HUES6 (cell line): ENCODE results near the gene CEMIP.
A peak's percentile ranks its signal among the peaks of the same experiment; 100 is the strongest.

Source experiments
- H3K27ac ChIP-seq: 2 replicates; pipeline ENCODE4 v1.7.0; 2013; ENCODE audit warnings: low read depth, mild to moderate bottlenecking, low read length, inconsistent platforms
- H3K27me3 ChIP-seq: 2 replicates; pipeline ENCODE4 v1.6.1; 2013; ENCODE audit warnings: low read length; ENCODE audit not compliant: control insufficient read depth, insufficient read depth
- H3K36me3 ChIP-seq: 2 replicates; pipeline ENCODE4 v1.6.1; 2013; ENCODE audit warnings: low read length; ENCODE audit not compliant: control insufficient read depth, insufficient read depth
- H3K4me1 ChIP-seq: 2 replicates; pipeline ENCODE4 v1.6.1; 2013; ENCODE audit warnings: low read length; ENCODE audit not compliant: control insufficient read depth, insufficient read depth
- H3K4me3 ChIP-seq: 2 replicates; pipeline ENCODE4 v1.5.1; 2013; ENCODE audit warnings: low read depth, low read length
- H3K9ac ChIP-seq: one replicate; pipeline ENCODE4 v1.6.1; 2013; ENCODE audit warnings: mild to moderate bottlenecking, low read length
- H3K9me3 ChIP-seq: 2 replicates; pipeline ENCODE4 v1.6.1; 2013; ENCODE audit warnings: low read depth, low read length; ENCODE audit not compliant: control insufficient read depth, insufficient read depth

The CEMIP gene

GRCh38 chr15:80775338-80775737 lies 3.8 kb upstream of the CEMIP start:
- Histone ChIP-seq H3K27ac (no peak overlapping the region), H3K4me3 (no peak overlapping the region)

GRCh38 chr15:80776420-80777045 lies 2.6 kb upstream of the CEMIP start:
- Histone ChIP-seq H3K4me1 (peaks cover 10% of the 10 kb centered on the region), H3K9ac (no peak overlapping the region), H3K9me3 (no peaks in the 10 kb centered on the region), H3K27me3 (peaks cover 37% of the 10 kb centered on the region), H3K4me3 (no peak overlapping the region), H3K27ac (no peak overlapping the region), H3K36me3 (no peaks in the 10 kb centered on the region)

More at GRCh38 chr15:80775338-80775737, 3.8 kb upstream of the CEMIP start:
- no peaks in the 10 kb centered on the region for H3K9me3 ChIP-seq
- no peak overlapping the region for H3K9ac ChIP-seq
- H3K36me3 ChIP-seq = no peaks in the 10 kb centered on the region
- peaks cover 9% of the 10 kb centered on the region for H3K4me1 ChIP-seq
- peaks cover 25% of the 10 kb centered on the region for H3K27me3 ChIP-seq

DNA sequence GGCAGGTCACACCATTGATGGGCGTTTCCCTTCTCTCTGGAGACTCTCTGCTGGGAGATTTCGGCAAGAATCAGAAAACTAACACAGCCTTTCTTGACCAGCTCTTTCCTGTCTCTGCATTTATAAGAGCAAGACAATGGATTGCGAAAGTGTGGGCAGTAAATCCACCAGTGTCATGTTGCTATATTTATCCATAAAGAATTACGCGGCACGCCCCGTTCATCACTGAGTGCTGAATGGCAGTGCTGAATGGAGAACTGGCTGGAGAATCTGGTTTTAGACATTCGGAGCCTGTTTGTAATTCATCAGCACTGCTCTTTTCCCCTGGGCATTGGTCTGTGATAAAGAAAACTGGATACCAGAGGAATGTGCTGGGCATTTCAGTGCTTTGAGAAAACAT lies 2.0 kb upstream of the CEMIP start:
- no peaks in the 10 kb centered on the region for H3K36me3 ChIP-seq
- peaks cover 43% of the 10 kb centered on the region for H3K27me3 ChIP-seq
- no peak overlapping the region for H3K27ac ChIP-seq
- H3K9me3 ChIP-seq = no peaks in the 10 kb centered on the region
- no peak overlapping the region for H3K9ac ChIP-seq
- H3K4me1 ChIP-seq = peaks cover 10% of the 10 kb centered on the region
- no peak overlapping the region for H3K4me3 ChIP-seq

DNA sequence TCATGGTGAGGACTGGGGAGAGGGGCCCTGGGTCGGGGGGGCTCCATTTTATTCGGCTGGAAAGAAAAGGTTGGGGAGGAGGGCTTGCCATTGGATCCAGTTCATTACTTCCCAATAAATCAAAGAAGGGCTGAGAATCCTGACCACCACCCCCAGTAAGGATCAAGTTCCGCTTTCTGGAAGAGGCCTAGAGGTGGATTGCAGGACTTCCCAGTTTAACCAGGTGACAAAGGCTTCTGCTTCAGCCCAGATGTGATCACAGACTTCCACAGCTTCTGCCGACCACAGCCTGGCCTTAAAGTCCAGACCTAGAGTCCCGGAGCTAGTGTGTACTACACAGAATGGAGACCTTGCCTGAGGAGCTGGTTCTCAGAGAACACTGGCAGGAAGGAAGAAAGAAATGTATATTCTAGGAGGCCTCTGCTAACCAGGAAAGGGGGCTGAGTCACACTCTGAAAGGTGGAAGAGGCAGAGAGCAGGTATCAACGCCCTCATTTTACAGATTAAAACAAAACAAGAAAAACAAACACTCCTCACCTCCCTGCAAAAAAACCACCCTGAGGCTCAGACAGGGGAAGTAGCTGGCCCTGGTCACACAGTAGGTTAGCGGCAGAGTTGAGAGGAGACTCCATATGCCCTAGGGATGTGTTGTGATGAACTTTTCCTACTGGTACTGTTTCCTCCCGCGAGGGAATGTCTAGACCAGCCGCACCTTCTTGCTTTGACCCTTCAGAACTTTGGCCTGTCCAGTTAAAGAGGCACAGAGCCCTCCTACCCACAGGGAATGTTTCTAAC lies 1.1 kb upstream of the CEMIP start:
- Histone ChIP-seq H3K4me1 (peaks cover 10% of the 10 kb centered on the region), H3K9me3 (no peaks in the 10 kb centered on the region), H3K27ac (no peak overlapping the region), H3K4me3 (no peak overlapping the region), H3K27me3 (peaks cover 52% of the 10 kb centered on the region), H3K9ac (no peak overlapping the region), H3K36me3 (no peaks in the 10 kb centered on the region)

- Histone ChIP-seq H3K36me3 (no peaks in the 10 kb centered on the region), H3K4me1 (peaks cover 10% of the 10 kb centered on the region), H3K4me3 (peak overlapping the region; percentile 59), H3K9me3 (no peaks in the 10 kb centered on the region), H3K9ac (no peak overlapping the region), H3K27me3 (peaks cover 53% of the 10 kb centered on the region), H3K27ac (no peak overlapping the region)
Observed at GRCh38 chr15:80778621-80778963, 578 bp upstream of the CEMIP start.

DNA sequence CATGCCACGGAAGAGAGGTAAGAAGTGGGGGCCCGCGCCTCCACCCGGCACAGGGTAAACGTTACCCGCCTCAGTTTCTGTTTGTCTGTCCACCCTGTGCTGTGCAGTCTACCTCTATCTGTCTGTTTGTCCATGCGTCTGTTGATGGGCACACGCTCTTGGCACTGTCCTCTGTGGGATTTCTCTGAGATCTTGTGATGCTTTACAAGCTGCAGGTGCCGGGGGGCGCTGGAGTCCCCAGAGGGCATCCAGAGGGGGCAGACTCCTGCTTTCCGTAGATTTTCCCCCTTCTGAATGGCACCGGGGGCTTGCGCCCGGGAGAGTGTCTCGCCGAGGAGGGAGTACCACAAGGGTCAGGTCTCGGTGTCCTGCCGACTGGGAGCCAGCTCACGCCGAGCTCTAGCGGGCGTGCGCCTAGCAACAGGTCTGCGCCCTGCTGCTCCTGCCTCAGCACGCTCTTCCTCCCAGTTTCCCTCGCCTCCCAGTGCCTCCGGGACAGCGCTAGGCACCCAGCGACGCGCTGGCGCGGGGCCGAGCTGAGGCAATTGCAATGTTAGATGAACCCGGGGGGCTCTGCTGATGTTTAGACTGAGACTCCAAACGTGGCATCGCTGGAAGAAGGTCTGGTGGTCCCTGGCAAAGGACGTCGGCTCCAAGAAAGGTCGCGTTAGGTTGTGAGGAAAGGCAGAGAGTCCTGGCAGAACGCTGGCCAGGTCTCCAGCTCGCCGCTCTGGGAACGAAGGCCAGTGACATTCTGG lies 667 bp downstream of the CEMIP start:
- Histone ChIP-seq H3K4me3 (peak overlapping the region; percentile 59), H3K9ac (no peak overlapping the region), H3K27me3 (peaks cover 55% of the 10 kb centered on the region)

DNA sequence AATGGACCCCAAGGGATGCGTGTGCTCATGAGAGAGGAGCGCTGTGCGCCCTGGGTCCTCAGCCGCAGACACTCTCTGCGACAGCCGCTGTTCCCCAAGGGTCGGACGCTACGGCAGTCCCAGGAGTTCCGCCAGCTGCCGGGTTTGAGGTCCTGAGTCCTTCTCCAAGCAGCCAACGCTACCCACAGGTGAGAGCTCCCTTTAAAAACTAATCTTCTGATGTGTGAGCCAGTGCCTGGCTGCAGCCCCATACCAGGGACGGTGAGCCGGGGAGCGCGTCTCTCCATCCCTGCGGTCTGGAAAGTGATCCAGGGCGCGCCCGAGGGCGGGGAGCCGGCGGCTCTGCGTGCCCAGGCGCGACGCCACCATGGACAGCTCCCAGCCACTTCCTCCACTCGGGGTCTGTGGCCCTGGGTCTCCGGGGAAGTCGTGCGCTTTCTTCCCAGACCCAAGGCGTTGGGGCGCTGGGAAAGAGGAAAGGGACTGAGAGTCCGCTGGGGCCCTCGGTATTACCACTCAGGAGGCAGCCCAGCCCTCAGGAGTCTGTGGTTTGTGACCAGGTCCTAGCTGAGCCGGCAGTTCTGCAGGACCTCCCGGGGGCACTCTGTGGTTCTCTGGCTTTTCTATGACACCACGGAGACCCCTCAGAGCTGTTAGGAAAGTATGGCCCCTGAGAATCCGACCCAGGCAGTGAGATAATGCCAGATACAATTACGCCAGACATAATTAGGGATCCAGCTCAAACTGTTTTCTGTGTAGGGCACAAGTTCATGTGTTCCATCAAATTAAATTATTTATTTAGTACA lies 1.4 kb downstream of the CEMIP start:
- Histone ChIP-seq H3K36me3 (no peaks in the 10 kb centered on the region), H3K27me3 (peaks cover 55% of the 10 kb centered on the region), H3K27ac (no peak overlapping the region), H3K4me1 (peaks cover 10% of the 10 kb centered on the region), H3K4me3 (peak overlapping the region; percentile 59), H3K9ac (no peak overlapping the region), H3K9me3 (no peaks in the 10 kb centered on the region)

More for the DNA sequence above, 667 bp downstream of the CEMIP start:
- Histone ChIP-seq H3K27ac (no peak overlapping the region), H3K9me3 (no peaks in the 10 kb centered on the region), H3K4me1 (peaks cover 10% of the 10 kb centered on the region), H3K36me3 (no peaks in the 10 kb centered on the region)

GRCh38 chr15:80783260-80783659 lies 4.1 kb downstream of the CEMIP start:
- Histone ChIP-seq H3K27ac (no peak overlapping the region), H3K36me3 (no peaks in the 10 kb centered on the region), H3K4me3 (no peak overlapping the region), H3K9ac (no peak overlapping the region), H3K9me3 (no peaks in the 10 kb centered on the region), H3K4me1 (peaks cover 10% of the 10 kb centered on the region), H3K27me3 (peaks cover 50% of the 10 kb centered on the region)

- Histone ChIP-seq H3K9me3 (no peaks in the 10 kb centered on the region), H3K4me1 (peaks cover under 1% of the 10 kb centered on the region; the same call in 1 of the 2 replicates), H3K27me3 (peaks cover 30% of the 10 kb centered on the region), H3K36me3 (no peaks in the 10 kb centered on the region), H3K4me3 (no peak overlapping the region), H3K27ac (no peak overlapping the region), H3K9ac (no peak overlapping the region)
Observed at GRCh38 chr15:80785335-80785734, 6.2 kb downstream of the CEMIP start.

DNA sequence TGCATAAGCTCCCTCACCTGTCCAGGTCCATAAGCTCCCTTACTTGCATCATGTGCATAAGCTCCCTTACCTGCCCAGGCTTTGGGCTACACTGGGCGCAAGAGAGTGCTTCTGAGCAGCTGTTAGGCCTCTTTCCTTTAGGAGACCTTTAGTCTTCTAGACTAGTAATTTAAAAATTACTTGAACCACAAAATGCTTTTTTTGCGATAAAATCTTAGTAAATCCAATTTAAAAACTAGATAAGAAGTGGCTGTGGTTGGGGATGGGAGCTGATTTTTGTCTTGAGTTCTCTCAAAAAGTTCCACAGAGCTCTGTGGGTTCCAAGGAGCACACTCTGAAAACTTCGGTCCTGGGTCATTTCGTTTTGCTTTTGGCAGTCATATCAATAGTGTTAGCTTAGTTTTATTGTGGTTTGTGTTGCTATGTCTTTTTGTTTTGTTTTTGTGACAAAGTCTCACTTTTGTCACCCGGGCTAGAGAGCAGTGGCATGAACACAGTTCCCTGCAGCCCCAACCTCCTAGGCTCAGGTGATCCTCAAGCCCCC lies 6.7 kb downstream of the CEMIP start:
- Histone ChIP-seq H3K9me3 (no peaks in the 10 kb centered on the region), H3K4me1 (no peaks in the 10 kb centered on the region), H3K4me3 (no peak overlapping the region), H3K27ac (no peak overlapping the region), H3K27me3 (peaks cover 24% of the 10 kb centered on the region), H3K36me3 (no peaks in the 10 kb centered on the region), H3K9ac (no peak overlapping the region)
